NCI-H1694 (cell line): ENCODE measurements around the gene GNB1.
"Not testable (repeated sequence)": the region's sequence is repeated elsewhere in the genome, so short reads cannot be mapped to it uniquely, and the experiment has no call there.

Source experiments
- DNase-seq: peaks from one replicate; lab custom pipeline; 2025; lab: John Stamatoyannopoulos, UW

The GNB1 gene

DNA sequence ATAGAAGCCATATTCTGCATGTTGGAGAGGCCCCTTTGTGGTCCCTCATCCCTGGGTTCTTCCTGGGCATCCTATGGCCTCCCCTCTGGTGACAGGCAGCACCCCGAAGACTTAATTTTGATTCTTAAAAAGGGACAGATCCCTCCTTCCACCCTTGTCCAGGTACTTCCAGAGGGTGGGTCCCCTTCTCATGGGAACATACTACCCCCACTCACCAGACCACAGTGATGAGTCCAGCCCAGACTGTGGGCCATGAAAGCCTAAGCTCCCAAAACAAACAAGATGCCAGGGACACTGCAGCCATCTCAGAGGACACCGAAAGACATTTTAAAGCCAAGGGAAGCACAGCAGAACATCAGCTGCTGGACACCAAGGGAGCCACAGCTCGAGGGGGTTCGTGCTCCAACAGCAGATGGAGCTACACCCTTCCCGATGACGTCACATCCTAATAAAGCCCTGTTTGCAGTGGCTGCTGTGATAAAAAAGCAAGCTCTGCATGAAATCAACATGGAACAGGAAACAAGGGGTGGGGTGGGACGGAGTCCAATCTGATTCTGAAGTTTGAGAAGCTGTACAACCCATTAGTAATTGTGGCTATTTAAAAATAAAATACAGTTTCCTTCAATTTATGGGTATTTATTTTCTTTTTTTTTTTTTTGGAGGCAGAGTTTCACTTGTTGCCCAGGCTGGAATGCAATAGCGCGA, 32.4 kb downstream of the GNB1 start:
- peak; percentile 41 for DNase-seq

DNA sequence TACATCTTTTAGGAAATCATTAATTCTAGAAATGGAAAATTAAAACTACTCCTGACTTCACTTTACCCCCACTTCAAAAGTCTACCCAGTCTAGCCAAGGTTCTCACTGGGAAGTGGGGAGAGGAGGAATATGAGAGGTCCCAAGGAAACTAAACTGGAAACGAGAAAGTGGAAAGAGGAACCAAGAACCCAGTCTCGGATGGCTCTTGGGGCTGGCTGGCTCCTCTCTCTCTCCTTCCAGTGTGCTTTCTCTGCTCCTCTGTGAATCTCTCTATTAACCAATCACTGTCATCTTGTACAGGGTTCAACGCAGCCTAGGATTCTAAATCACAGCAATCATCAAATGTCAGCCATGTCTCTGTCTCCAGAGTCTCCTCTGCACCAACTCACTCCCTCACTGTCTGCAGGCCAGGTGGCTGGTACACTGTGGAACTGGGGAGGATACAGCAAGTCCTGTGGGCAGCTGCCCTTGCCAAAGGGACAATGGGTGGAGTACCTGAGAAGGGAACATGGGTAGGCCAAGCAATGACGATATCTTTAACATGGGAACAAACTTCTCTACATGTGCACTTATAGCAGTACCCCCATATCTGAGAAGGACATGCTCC, 33.7 kb downstream of the GNB1 start:
- DNase-seq: no peak

DNA sequence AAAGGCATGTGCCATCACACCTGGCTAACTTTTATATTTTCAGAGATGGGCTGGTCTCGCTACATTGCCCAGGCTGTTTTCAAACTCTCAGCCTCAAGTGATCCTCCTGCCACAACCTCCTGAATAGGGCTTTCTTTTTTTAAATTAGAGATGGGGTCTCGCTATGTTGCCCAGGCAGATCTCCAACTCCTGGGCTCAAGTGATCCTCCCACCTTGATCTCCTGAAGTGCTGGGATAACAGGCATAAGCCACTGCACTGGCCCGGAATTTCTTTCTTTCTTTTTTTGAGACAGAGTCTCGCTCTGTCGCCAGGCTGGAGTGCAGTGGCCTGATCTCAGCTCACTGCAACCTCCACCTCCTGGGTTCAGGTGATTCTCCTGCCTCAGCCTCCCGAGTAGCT, 34.7 kb downstream of the GNB1 start:
- not testable (repeated sequence) for DNase-seq

DNA sequence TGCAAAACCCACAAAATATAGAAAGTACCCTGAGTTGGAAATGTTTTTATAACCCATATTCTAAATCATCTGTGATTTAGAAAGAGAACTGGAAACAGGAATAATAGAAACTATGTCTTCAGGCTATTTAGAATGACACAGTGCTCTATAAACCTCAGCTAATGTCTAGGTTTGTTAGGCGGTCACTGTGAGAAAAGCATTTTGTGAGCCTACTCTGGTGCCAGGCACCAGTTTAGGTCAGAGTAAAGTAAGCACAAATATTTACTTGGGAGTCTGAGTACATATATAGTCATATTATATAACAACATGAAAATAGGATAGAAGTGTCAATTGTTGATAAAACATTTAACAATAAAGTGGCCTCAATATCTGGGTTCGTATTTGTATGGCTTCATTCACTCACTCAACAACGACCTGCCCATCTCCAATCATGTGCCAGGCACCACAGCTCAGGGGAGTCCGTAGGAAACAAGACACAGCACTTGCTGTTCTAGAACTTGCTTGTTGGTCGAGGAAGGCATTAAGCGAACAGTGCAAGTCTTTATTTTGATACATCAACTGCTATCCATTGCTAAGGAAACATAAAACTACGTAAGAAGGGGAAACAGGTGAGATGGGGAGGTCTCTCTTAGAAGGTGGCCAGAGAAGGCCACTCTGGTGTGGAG, 37.2 kb downstream of the GNB1 start:
- DNase-seq: no peak

DNA sequence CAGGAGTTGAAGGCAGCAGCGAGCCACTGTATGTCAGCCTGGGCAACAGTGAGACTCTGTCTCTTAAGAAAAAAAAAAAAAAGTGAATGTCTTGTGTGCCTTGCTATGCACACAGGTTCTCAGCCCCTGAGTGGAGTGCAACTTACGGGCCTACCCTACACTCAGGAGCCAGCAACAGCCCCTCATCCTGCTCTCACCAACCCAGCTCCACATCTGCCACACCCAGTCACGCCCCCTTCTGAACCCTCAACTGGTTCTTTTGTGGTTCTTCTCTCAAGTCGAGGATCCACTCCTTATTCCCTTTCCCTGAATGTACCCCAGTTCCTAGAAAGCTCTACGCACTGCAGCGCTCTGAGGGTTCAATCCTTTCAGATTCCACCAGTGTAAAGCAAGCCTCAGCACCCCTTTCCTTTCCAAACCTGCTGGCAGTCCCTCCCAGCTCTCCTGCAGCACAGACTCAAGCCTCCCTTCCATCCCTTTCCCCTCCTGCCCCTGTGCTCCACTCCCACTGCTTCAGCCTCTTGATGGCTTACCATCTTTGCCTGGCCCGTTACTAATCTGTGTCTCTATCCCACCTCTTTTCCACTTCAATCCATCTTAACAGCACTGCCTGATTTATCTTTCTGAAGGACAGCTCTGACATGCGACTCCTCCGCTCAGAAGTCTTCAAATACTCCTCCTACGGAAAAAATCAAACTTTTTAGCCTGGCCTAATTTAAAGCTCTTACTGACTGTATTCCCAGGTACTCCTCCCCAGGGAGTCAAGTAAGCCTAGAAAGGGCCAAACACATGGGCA, 38.1 kb downstream of the GNB1 start:
- DNase-seq: no peak

DNA sequence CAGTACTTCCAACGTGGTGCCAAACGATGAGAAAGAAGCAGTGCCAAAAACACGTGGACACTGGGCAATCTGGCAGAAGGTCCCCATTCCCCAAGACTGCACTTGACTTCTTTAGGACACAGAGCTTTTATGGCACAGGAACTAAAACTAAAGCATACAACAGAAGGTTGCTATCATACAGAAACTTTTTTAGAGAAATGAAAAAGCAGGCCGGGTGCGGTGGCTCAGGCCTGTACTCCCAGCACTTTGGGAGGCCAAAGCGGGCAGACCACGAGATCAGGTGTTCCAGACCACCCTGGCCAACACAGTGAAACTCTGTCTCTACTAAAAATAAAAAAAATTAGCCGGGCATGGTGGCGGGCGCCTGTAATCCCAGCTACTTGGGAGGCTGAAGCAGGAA, 43.0 kb downstream of the GNB1 start:
- no peak for DNase-seq

DNA sequence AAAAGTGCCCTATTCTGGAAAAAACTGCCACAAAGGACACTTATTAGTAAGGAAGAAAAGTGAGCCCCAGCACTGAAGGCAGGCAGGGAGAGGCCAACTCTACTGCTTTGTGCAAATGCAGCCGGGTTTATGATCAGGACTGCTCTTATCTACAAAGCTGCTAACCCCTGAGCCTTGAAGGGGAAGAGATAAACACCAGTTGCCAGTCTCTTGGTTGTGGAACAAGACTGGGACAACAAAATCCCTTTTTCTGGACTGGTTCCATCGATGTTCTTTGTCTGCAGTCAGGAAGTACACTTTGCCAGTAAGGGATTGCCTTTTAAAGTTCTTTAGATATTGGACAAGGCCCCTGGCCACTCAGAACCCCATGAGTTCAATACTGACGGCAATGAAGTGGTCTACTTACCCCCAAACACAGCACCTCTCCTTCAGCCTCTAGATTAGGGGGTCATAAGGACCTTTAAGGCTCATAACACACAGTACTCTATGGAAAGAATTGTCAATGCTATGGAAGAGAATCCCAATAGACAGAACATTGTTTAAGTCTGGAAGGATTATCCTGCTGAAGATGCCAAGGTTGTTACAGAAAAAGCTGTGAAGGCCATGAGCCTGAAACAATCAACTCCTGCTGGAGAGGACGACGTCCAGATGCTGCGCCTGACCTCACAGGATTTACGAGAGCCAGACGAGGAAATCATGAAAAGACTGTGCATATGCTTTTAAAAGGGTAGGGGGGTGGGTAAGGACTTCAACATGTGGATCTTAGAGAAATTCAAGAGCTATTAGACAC, 43.6 kb downstream of the GNB1 start:
- DNase-seq: no peak

DNA sequence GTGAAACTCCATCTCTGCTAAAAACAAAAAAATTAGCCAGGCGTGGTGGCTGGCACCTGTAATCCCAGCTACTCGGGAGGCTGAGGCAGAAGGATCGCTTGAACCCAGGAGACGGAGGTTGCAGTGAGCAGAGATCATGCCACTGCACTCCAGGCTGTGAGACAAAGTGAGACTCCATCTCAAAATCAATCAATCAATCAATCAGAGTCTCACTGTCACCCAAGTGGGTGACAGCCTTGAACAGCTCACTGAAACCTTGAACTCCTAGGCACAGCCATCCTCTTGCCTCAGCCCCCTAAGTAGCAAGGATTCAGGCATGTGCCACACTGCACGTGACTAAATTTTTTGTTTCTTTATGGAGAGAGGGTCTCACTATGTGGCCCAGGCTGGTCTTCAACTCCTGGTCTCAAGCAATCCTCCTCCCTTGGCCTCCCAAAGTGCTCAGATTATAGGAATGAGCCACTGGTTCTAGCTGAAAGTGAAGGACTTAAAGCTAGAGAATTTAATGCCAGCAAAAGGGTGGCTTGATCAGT, 44.4 kb downstream of the GNB1 start:
- no peak for DNase-seq

DNA sequence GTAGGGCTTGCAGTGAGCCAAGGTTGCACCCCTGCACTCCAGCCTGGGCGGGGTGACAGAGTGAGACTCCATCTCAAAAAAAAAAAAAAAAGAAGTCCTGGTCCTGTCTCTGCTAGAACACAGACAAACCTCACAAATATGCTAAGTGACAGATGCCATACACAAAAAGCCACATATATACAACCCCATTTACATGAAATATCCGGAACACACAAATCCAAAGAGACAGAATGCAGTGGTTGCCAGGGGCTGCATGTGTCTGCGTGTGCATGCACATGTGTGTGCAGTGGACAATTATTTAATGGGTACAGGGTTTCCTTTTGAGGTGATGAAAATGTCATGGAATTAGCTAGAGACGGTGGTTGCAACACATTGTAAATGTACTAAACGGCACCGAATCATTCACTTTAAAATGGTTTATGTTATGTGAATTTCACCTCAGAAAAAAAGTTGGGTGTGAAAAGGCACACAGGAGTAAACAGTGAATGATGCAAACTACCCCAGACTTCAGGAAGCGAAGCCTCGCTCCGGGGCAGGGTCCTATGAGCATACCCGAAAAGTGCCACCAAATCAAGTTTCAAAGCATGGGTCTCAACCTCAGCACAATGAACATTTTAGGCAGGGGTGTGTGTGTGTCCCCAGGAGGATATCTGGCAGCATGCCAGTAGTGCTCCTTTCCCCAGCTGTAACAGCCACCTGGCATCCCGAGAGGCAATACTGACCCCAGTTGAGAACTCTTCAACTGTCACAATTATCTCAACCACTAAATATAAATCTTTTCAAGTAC, 48.3 kb downstream of the GNB1 start:
- peak; percentile 20 for DNase-seq

DNA sequence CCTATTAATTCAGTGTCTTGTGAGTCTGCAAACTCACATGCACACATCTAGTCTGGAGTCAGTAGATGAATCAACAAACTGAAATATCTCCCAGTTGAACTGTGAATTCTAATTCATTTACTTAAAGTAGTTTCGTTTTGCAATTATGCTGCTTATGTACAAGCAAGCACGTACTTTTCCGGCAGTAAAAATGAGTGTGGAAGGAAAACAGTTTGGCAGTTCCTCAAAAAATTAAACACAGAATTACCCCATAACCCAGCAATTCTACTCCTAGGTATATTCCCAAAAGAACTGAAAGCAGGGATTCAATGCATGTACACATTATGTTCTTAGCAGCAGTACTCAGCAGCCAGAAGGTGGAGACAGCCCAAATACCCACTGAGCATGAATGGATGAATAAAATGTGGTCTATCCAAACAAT, 49.3 kb downstream of the GNB1 start:
- no peak for DNase-seq

DNA sequence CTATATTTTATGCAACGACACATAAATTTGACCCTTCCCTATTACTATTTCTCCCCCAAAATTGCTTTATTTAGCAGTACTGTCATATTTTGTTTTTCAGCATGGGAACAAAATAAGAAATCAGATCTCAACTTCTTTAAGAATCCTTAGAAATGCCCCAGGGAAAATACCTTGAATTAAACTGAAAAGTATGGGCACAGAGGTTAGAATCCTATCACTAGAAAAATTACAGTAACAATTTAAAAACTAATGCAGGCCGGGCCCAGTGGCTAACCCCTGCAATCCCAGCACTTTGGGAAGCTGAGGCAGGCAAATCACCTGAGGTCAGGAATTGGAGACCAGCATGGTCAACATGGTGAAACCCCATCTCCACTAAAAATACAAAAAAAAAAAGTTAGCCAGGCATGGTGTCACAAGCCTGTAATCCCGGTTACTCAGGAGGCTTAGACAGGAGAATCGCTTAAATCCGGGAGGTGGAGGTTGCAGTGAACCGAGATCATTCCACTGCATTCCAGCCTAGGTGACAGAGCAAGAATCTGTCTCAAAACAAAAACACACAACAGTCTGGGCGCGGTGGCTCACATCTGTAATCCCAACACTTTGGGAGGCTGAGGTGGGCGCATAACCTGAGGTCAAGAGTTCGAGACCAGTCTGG, 51.4 kb downstream of the GNB1 start:
- DNase-seq: no peak

DNA sequence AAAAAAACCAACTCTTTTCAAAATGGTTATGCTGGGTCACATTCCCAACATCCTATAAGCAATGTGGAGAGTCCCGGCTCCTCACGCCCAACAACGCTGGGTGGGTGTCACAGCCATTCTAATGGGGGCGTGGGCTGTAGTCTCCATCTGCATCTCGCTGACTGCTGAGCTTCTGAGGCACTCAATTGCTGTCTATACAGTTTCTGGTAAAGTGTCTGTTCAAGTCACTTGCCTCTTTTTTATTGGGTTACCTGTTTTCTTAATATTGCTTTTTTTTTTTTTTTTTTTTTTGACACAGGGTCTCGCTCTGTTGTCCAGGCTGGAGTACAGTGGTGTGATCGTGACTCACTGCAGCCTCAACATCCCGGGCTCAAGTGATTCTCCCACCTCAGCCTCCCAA, 54.8 kb downstream of the GNB1 start:
- no peak for DNase-seq

DNA sequence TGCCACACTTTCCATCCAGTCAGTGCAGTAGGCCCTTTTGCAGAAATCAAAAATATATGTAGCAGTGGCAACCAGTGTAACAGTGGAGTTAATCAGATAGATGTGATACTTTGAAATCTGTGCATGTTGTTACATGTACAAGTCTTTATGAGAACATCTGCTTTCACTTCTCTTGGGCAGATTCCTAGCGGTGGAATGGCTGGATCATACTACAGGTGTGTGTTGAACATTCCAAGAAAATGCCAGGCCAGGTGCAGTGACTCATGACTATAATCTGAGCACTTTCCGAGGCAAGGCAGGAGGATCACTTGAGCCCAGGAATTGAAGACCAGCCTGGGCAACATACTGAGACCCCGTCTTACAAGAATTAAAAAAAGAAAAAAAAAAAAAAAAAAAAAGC, 55.3 kb downstream of the GNB1 start:
- DNase-seq: no peak

DNA sequence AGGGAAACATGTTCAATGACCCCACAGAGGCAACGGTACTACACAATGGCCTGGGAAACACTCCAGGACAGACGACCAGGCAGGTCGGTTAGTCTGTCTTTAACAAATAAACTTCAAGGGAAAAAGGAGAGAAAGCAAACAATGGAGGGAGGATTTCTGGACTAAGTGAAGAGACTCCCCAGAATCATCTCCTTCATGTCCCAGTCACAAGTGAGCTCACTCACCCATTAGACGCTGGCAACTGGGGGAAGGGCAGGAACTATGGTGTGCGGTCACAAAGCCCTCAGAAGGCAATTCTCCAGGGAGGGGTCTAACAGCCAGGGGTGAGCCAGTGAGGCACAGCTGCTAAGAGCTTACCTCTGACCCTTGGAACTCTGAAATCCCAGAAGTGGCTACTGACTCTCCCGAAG, 57.0 kb downstream of the GNB1 start:
- DNase-seq: no peak

DNA sequence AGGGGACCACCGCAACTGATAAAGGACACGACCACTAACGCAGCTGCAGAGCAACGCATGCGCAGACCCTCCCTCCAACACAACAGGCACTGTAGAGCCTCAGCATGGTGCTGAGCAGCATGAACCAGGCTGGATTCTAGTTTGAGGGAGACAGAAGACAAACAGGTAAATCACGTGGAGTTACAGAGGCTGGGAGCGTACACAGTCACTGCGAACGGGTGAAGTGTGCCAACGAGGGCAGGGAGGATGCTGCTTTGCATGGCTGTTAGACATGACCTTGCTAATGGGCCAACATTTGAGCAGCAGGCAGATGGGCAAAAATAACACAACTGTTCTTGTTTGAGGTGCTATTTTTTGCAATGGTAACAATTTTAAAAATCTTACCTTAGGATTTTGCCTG, 57.4 kb downstream of the GNB1 start:
- DNase-seq: no peak

DNA sequence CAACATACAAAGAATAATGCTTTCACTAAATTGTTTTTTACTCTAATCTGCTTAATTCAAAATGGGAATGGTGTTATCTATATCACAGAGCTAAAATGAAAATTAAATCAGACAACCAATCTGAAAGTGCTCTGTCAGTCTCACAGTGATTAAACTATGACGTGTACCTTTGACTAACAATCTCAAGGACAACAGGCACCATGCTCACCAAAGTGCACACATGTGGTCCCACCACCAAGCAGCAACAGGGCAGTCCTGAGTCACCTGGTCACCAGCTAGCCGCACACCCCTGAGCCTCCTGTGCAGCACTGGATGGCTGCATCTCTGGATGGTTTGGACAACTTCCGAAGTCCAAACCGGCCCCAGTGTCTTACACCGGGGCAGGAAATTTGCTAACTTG, 58.1 kb downstream of the GNB1 start:
- DNase-seq: no peak

DNA sequence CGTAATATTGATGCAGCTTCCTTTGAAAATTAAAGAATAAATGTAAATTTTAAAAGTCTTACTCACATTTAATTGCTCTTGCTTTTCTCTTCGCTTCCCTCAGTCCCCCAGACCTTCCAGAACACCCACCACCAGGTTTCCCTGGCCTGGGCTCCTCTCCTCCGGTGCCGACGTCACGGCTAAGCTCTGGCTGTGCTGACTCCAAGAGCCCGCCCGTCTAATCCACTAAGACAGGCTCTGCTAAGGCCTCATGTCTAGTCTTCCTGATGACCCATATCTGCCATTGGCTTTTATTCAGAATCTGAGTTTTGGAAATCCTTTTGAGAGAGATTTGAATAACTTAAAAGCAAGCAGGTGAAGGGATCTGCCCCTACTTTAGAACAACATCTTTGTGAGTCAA, 58.7 kb downstream of the GNB1 start:
- no peak for DNase-seq

DNA sequence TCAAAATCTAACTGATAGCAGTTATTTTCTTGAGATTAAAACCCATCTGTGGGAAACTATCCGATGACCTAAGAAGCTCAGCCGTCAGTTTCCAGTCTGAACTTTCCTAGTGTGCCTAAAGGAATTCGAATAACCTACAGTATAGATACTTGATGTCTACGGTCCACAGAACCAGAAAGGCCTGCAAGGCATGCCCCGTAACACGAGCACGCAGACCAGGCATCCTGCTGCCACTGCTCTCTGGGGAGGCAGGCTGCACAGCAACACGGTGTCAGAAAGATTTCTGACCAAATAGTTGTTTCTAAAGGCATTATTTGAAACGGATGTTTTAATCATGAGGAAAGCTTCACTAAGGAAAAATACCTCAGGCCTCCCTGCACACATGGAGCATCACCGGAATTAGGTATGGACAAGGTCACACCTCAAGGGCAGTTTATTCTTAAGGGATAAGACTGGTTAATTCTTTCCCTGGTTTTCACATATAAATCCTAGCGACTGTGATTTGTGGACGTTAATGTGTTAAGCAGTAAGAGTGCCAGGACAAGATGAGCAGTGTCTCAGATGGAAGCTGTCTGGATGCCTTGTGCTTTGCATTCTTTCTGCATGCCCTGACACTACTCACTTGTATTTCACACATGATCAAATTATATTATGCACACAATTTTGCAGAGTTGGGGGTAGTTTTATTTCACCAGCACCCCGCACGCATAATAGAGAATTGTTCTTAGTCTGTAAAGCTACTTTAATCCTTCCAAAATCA, 63.6 kb downstream of the GNB1 start:
- DNase-seq: no peak

DNA sequence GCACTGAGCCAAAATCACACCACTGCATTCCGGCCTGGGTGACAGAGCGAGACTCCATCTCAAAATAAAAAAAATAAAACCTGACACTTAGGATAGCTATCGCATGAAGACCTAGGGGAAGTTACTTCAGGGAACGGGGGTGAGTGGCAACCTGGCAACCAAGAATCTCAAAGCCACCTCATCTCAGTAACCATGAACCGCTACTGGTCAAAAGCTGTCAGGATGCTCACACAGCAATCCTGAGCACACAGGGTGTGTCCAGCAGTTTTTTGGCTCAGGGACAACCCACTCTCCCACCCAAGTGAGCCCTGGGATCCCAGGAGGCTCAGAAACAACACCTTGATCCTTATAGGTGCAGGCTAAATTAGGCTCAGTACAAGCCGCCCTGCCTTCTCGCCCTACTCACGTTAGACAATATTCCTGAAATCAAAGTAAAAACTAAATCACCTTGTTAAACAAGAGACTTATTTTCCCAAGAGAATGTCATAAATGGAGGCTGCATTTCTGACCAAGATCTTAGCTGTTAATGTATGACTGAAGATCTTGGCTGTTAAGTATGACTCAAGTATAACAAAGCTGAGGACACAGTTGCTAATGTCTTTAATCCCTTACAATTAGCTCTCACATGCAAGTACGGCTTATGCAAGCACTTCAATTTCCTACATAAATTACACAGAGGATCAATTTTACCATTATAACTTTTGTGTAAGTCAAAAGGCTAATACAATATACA, 64.4 kb downstream of the GNB1 start:
- no peak for DNase-seq
